ENCODE data around the gene RNF213.

RNF213 gene

GRCh38 chr17:80442764-80443163 is 182.1 kb downstream of the RNF213 start:
- TF ChIP-seq SIN3A (IDR thresholded peaks at IDR 0.05; ENCODE audit: borderline replicate concordance, insufficient read depth, low read length) (no peak), TAF1 (IDR thresholded peaks at IDR 0.05; ENCODE audit: borderline replicate concordance, insufficient read depth, low read length) (no peak), FOXP2 (optimal IDR thresholded peaks at IDR 0.05; ENCODE audit: borderline replicate concordance, extremely low read depth, extremely low read length, insufficient read depth) (no peak), POLR2AphosphoS5 (IDR thresholded peaks at IDR 0.05; ENCODE audit: low read depth, low read length) (no peak), REST (IDR thresholded peaks at IDR 0.05; ENCODE audit: insufficient read depth in 1 of 2, low read depth in 2 of 2, low read length in 2 of 2) (no peak)

- no peak for TF ChIP-seq FOXP2 (optimal IDR thresholded peaks at IDR 0.05; ENCODE audit: borderline replicate concordance, extremely low read depth, extremely low read length, insufficient read depth)
These were observed 182.8 kb downstream of the RNF213 start for GRCh38 chr17:80443498-80443897.

- TF ChIP-seq TAF1 (IDR thresholded peaks at IDR 0.05; ENCODE audit: borderline replicate concordance, insufficient read depth, low read length) (no peak), REST (IDR thresholded peaks at IDR 0.05; ENCODE audit: insufficient read depth in 1 of 2, low read depth in 2 of 2, low read length in 2 of 2) (no peak), FOXP2 (optimal IDR thresholded peaks at IDR 0.05; ENCODE audit: borderline replicate concordance, extremely low read depth, extremely low read length, insufficient read depth) (no peak), SIN3A (IDR thresholded peaks at IDR 0.05; ENCODE audit: borderline replicate concordance, insufficient read depth, low read length) (no peak), POLR2AphosphoS5 (IDR thresholded peaks at IDR 0.05; ENCODE audit: low read depth, low read length) (no peak)
These were observed 183.4 kb downstream of the RNF213 start for GRCh38 chr17:80443916-80444643.

GRCh38 chr17:80444644-80444979 is 184.0 kb downstream of the RNF213 start:
- TF ChIP-seq FOXP2 (optimal IDR thresholded peaks at IDR 0.05; ENCODE audit: borderline replicate concordance, extremely low read depth, extremely low read length, insufficient read depth) (no peak), POLR2AphosphoS5 (IDR thresholded peaks at IDR 0.05; ENCODE audit: low read depth, low read length) (no peak), TAF1 (IDR thresholded peaks at IDR 0.05; ENCODE audit: borderline replicate concordance, insufficient read depth, low read length) (no peak), REST (IDR thresholded peaks at IDR 0.05; ENCODE audit: insufficient read depth in 1 of 2, low read depth in 2 of 2, low read length in 2 of 2) (no peak)

- no peak for TF ChIP-seq POLR2AphosphoS5 (IDR thresholded peaks at IDR 0.05; ENCODE audit: low read depth, low read length)
- TF ChIP-seq TAF1 (IDR thresholded peaks at IDR 0.05; ENCODE audit: borderline replicate concordance, insufficient read depth, low read length): no peak
- TF ChIP-seq FOXP2 (optimal IDR thresholded peaks at IDR 0.05; ENCODE audit: borderline replicate concordance, extremely low read depth, extremely low read length, insufficient read depth): no peak
- no peak for TF ChIP-seq SIN3A (IDR thresholded peaks at IDR 0.05; ENCODE audit: borderline replicate concordance, insufficient read depth, low read length)
- TF ChIP-seq REST (IDR thresholded peaks at IDR 0.05; ENCODE audit: insufficient read depth in 1 of 2, low read depth in 2 of 2, low read length in 2 of 2): no peak
These were observed 184.5 kb downstream of the RNF213 start for GRCh38 chr17:80445007-80445725.

Measured in PFSK-1 (cell line).